Gastrocnemius medialis (tissue), 4 donors: ENCODE measurements around the gene AMT. TPM values are rescaled to one million over a fixed set of nuclear protein-coding genes. Genes with fewer than 3 reads are reported as not detected.

Source experiments
- ATAC-seq, 2 donors: fragments of 150-250 bp; one replicate each; pipeline ENCODE4 v1.9.1; 2016
- DNase-seq, 2 donors: peaks; one replicate each; pipeline ENCODE4 v3.0.0-alpha.2; 2019
- H3K27ac ChIP-seq, 4 donors: fragments of 200-600 bp; sonication (generic); 1 replicate in 1 of 4; 2 replicates in 3 of 4; pipeline ENCODE4 v1.5.1; 2016 to 2018; ENCODE audit warnings: mild to moderate bottlenecking in 2 of 4, moderate library complexity in 1 of 4
- H3K27me3 ChIP-seq, 3 donors: fragments of 200-600 bp; sonication (generic) in 2 of 3; 1 replicate in 1 of 3; 2 replicates in 2 of 3; pipeline versions ENCODE4 v1.5.1 to v1.6.0; 2016 to 2019; ENCODE audit warnings: mild to moderate bottlenecking in 1 of 3, moderate library complexity in 1 of 3
- H3K36me3 ChIP-seq, 2 donors: fragments of 200-600 bp; sonication (generic) in 1 of 2; one replicate each; pipeline ENCODE4 v1.5.1; 2017 to 2018
- H3K4me1 ChIP-seq, 2 donors: fragments of 200-600 bp; sonication (generic) in 1 of 2; one replicate each; pipeline ENCODE4 v1.5.1; 2016 to 2017; ENCODE audit warnings: mild to moderate bottlenecking in 2 of 2
- H3K4me3 ChIP-seq, 4 donors: fragments of 200-600 bp; sonication (generic) in 3 of 4; 1 replicate in 1 of 4; 2 replicates in 3 of 4; pipeline ENCODE4 v1.5.1; 2016 to 2019; ENCODE audit warnings: mild to moderate bottlenecking in 2 of 4
- H3K9me3 ChIP-seq, 3 donors: fragments of 200-600 bp; sonication (generic) in 2 of 3; 1 replicate in 1 of 3; 2 replicates in 2 of 3; pipeline ENCODE4 v1.5.1; 2016 to 2019
- CTCF ChIP-seq, 5 experiments: fragments of 450-650 bp in 3 of 5; fragments of 200-600 bp in 2 of 5; sonication (generic) in 2 of 5; IDR thresholded peaks in 4 of 5; conservative IDR thresholded peaks in 1 of 5; 1 replicate in 4 of 5; 2 replicates in 1 of 5; pipeline ENCODE4 v1.5.1; 2016 to 2019; ENCODE audit warnings: antibody characterized with exemption in 5 of 5, mild to moderate bottlenecking in 3 of 5, moderate library complexity in 3 of 5
- POLR2A ChIP-seq, 2 donors: fragments of 450-650 bp; IDR thresholded peaks; one replicate each; pipeline ENCODE4 v1.6.1; 2017; ENCODE audit warnings: antibody characterized with exemption in 2 of 2, mild to moderate bottlenecking in 2 of 2, moderate library complexity in 2 of 2
- in situ Hi-C, 4 donors: fragments of 200-750 bp; cut with MboI; loops; one replicate each; pipeline versions ENCODE4 v1.15.0 to v1.8.0; 2017; ENCODE audit warnings: low sequenced_read_pairs in 4 of 4
- intact Hi-C: fragments of 100-400 bp; cut with DNase I; formaldehyde crosslinking; loops from one replicate; pipeline ENCODE4 v1.15.1; 2023; ENCODE audit warnings: low total_unique reads
- total RNA-seq, 4 donors: library from RNA; depleted of rRNA; stranded (reverse); fragments of >200 nt; gene quantifications; one replicate each; pipeline versions ENCODE4 v1.1.0 to v1.2.3, GENCODE V29; 2016

The AMT gene
- total RNA-seq, 4 donors from 2014 or later: 0.52 to 1.3 (median 1.1) TPM; not detected in 1

- TF ChIP-seq POLR2A (IDR thresholded peaks at IDR 0.05) (no peak), CTCF (IDR thresholded peaks at IDR 0.05 in 4 of 5, conservative IDR thresholded peaks at IDR 0.05 in 1 of 5) (no peak)
- DNase-seq (peak; percentile 83 to 90), ATAC-seq (peak; percentile 72 to 77)
- Histone ChIP-seq H3K27ac (peak overlapping the region; percentile 96 to 99 (median 98)), H3K9me3 (no peaks in the 10 kb centered on the region), H3K27me3 (no peaks in the 10 kb centered on the region), H3K4me1 (peaks cover 37 to 39% of the 10 kb centered on the region in 2 donors), H3K4me3 (peak overlapping the region; percentile 51 to 70 (median 58)), H3K36me3 (no peaks in the 10 kb centered on the region)
- intact Hi-C loops: no loop called here
- in situ Hi-C loops: no loop called here
These were observed 47.0 kb upstream of the AMT start for GRCh38 chr3:49469037-49469935.

DNA sequence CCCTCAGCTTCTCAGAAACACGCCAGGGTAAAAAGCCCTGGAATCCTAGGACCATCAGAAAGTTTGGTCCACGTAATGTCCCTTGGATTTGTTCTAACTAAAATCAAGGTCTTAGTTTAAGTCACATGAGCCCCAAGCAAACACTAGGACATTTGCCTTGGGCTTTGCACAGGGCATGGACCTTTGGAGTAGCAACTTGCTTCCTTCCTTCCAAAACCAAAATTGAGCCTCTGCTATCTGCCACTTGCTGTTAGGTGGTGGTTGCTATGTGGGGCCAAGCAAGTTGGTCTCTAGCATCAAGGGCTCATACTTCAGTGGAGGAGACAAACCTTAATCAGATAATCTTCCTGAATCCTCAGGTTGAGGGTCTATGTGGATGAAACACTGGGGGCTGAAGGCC lies 43.8 kb upstream of the AMT start:
- peak overlapping the region in 1 of 4 donors; percentile 62 for H3K27ac ChIP-seq
- no peaks in the 10 kb centered on the region for H3K36me3 ChIP-seq
- intact Hi-C loops (no loop called here), in situ Hi-C loops (no loop called here)
- no peak for DNase-seq
- TF ChIP-seq POLR2A (IDR thresholded peaks at IDR 0.05) (no peak), CTCF (IDR thresholded peaks at IDR 0.05 in 4 of 5, conservative IDR thresholded peaks at IDR 0.05 in 1 of 5) (no peak)
- H3K4me3 ChIP-seq: no peak overlapping the region
- ATAC-seq: no peak
- peaks cover 19 to 27% of the 10 kb centered on the region in 2 donors for H3K4me1 ChIP-seq
- H3K9me3 ChIP-seq: no peaks in the 10 kb centered on the region
- no peaks in the 10 kb centered on the region for H3K27me3 ChIP-seq

- no peaks in the 10 kb centered on the region for H3K27me3 ChIP-seq
- peak overlapping the region in 3 of 4 donors; percentile 1 to 62 (median 23) for H3K27ac ChIP-seq
- no peak overlapping the region for H3K4me3 ChIP-seq
- no peak for ATAC-seq
- H3K9me3 ChIP-seq: no peaks in the 10 kb centered on the region
- H3K36me3 ChIP-seq: no peaks in the 10 kb centered on the region
- intact Hi-C loops (no loop called here), in situ Hi-C loops (no loop called here)
- H3K4me1 ChIP-seq: peaks cover 19 to 27% of the 10 kb centered on the region in 2 donors
- no peak for DNase-seq
- TF ChIP-seq CTCF (IDR thresholded peaks at IDR 0.05 in 4 of 5, conservative IDR thresholded peaks at IDR 0.05 in 1 of 5) (no peak), POLR2A (IDR thresholded peaks at IDR 0.05) (no peak)
These were observed 43.2 kb upstream of the AMT start for GRCh38 chr3:49465270-49466034.

DNA sequence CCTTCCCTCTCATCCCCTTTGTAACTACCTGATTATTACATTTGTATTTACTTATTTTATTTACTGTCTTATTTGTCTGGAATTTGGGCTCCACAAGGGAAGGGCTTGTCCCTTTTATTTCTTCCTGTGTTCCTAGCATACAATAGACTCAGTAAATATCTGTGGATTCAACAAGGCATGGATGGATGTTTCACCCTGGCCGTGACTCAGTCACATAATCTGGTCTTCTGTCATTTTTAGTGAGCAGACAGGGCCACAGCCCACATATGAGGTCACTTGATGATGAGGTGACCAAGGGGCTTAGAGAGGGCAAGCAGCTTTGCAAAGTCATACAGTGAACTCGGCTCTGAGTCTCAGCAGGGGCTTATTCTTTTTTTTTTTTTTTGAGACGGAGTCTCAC lies 39.9 kb upstream of the AMT start:
- peaks cover 14 to 22% of the 10 kb centered on the region in 2 donors for H3K4me1 ChIP-seq
- no peak for TF ChIP-seq CTCF (IDR thresholded peaks at IDR 0.05 in 4 of 5, conservative IDR thresholded peaks at IDR 0.05 in 1 of 5)
- no peak for TF ChIP-seq POLR2A (IDR thresholded peaks at IDR 0.05)
- in situ Hi-C loops: no loop called here
- intact Hi-C loops: no loop called here
- H3K27ac ChIP-seq: peak overlapping the region in 3 of 4 donors; percentile 37 to 54 (median 45)
- H3K4me3 ChIP-seq: no peak overlapping the region
- H3K9me3 ChIP-seq: no peaks in the 10 kb centered on the region
- no peaks in the 10 kb centered on the region for H3K36me3 ChIP-seq
- DNase-seq (no peak), ATAC-seq (no peak)
- no peaks in the 10 kb centered on the region for H3K27me3 ChIP-seq
